Erythroblast (primary cell): ENCODE data around the gene DNAH10.

ENCODE experiments used
- GATA1 ChIP-seq: IDR thresholded peaks from 2 replicates; pipeline ENCODE4 v1.6.1; 2011; ENCODE audit warnings: low read depth, mild to moderate bottlenecking, control low read depth, low read length, moderate library complexity
- POLR2A ChIP-seq: IDR thresholded peaks from 2 replicates; pipeline ENCODE4 v1.6.1; 2011; ENCODE audit warnings: mild to moderate bottlenecking, low read length

DNA sequence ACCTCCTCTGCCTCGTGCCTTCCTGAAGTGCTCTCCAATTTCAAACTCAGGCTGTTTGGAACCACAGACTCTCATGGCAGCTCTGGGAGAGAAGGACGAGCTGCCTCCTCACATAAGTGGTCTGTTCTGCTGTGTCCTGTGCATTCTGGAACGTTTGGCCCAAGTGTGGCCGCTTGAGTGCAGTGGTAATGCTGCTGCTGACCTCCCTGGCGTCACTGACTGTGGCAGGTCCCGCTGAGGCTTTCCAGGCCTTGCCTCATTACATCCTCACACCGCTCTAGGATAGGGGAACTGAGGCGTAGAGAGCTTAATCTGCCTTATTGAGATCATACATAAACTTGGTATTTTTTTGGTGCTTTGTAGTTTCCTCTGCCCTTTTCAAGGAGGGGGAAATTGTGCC, 196.4 kb downstream of the DNAH10 start:
- TF ChIP-seq POLR2A (no peak), GATA1 (no peak)
